HG02970 (cell line): Measurements from ENCODE around the gene SKIC2.
"Not testable (repeated sequence)": the region's sequence is repeated elsewhere in the genome, so short reads cannot be mapped to it uniquely, and the experiment has no call there.

Source experiments
- ATAC-seq: cut with Tn5 transposase; IDR thresholded peaks from one replicate; pipeline ENCODE4 v1.9.1; 2021; ENCODE audit warnings: mild to moderate bottlenecking, moderate library complexity, moderate number of reproducible peaks; ENCODE audit not compliant: unreplicated experiment, low FRiP score

The SKIC2 gene

GRCh38 chr6:32002546-32003268 lies 43.7 kb downstream of the SKIC2 start:
- not testable (repeated sequence) for ATAC-seq

- not testable (repeated sequence) for ATAC-seq
Observed at GRCh38 chr6:32003301-32003700, 44.3 kb downstream of the SKIC2 start.

GRCh38 chr6:32004393-32004792 lies 45.4 kb downstream of the SKIC2 start:
- ATAC-seq, result not testable (repeated sequence)

GRCh38 chr6:32004864-32005537 lies 46.0 kb downstream of the SKIC2 start:
- not testable (repeated sequence) for ATAC-seq

- ATAC-seq, result not testable (repeated sequence)
Observed at GRCh38 chr6:32005538-32005880, 46.5 kb downstream of the SKIC2 start.

GRCh38 chr6:32005991-32006529 lies 47.1 kb downstream of the SKIC2 start:
- not testable (repeated sequence) for ATAC-seq

- not testable (repeated sequence) for ATAC-seq
Observed at GRCh38 chr6:32007086-32007485, 48.1 kb downstream of the SKIC2 start.

GRCh38 chr6:32008037-32008436 lies 49.1 kb downstream of the SKIC2 start:
- not testable (repeated sequence) for ATAC-seq

GRCh38 chr6:32008616-32009015 lies 49.6 kb downstream of the SKIC2 start:
- ATAC-seq, result not testable (repeated sequence)

GRCh38 chr6:32009537-32009936 lies 50.6 kb downstream of the SKIC2 start:
- not testable (repeated sequence) for ATAC-seq

GRCh38 chr6:32010856-32011530 lies 52.0 kb downstream of the SKIC2 start:
- ATAC-seq, result not testable (repeated sequence)

GRCh38 chr6:32012941-32013617 lies 54.1 kb downstream of the SKIC2 start:
- ATAC-seq, result not testable (repeated sequence)

GRCh38 chr6:32013738-32014137 lies 54.8 kb downstream of the SKIC2 start:
- not testable (repeated sequence) for ATAC-seq

- not testable (repeated sequence) for ATAC-seq
Observed at GRCh38 chr6:32014547-32014946, 55.6 kb downstream of the SKIC2 start, which contains the start of gene C4B. TSS of gene C4B (plus strand) at chr6:32014795. CDS start at chr6:32014846, 51 bp downstream.
